Kidney epithelial cell (primary cell): ENCODE data around the gene GUCA2A. TPM values are rescaled to one million over a fixed set of nuclear protein-coding genes. Genes with fewer than 3 reads are reported as not detected.

Experiments
- DNase-seq: peaks from one replicate; pipeline ENCODE4 v3.0.0-alpha.2; 2010; ENCODE audit warnings: low read depth
- H3K27me3 ChIP-seq: 2 replicates; pipeline ENCODE4 v1.6.0; 2011; ENCODE audit warnings: low read length; ENCODE audit not compliant: control insufficient read depth, insufficient read depth
- H3K36me3 ChIP-seq: 2 replicates; pipeline ENCODE4 v1.5.1; 2011; ENCODE audit warnings: low read length; ENCODE audit not compliant: control insufficient read depth, insufficient read depth
- H3K4me3 ChIP-seq: 2 replicates; pipeline ENCODE4 v1.5.1; 2011; ENCODE audit warnings: low read depth, mild to moderate bottlenecking, control low read depth, low read length
- total RNA-seq: library from RNA; depleted of rRNA; stranded (reverse); fragments of >200 nt; gene quantifications from 2 replicates; pipeline ENCODE4 v1.2.3, GENCODE V29; 2015
- TF ChIP-seq, protein P1 (sequence below): IDR thresholded peaks from 2 replicates; pipeline ENCODE4 v1.5.1; 2011; ENCODE audit warnings: mild to moderate bottlenecking, moderate library complexity, low read length, control low read depth, inconsistent platforms; ENCODE audit not compliant: insufficient read depth, poor library complexity, severe bottlenecking

Gene GUCA2A
- total RNA-seq, 1 donor from 2014 or later: not detected

DNA sequence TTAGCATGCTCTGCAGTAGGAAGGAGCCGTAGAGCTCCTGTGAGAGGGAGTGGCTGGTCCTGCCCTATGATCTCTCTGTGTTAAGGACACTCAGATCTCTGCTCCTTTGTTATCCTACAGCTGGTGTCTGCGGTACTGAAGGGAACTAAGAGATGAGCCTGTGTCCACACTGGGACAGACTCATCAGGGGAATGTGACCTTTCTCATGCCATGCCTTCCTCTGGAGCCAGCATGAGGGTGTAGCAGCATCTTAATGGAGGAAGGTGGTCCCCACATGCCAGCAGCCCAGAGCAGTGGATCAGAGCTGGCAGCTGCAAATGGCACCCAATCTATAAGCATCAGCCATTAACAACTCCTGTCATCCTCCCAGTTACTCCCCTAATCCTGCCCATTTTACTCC lies 36.0 kb downstream of the GUCA2A start:
- DNase-seq: no peak
- peaks cover 5% of the 10 kb centered on the region for H3K27me3 ChIP-seq
- TF ChIP-seq, protein P1, sequence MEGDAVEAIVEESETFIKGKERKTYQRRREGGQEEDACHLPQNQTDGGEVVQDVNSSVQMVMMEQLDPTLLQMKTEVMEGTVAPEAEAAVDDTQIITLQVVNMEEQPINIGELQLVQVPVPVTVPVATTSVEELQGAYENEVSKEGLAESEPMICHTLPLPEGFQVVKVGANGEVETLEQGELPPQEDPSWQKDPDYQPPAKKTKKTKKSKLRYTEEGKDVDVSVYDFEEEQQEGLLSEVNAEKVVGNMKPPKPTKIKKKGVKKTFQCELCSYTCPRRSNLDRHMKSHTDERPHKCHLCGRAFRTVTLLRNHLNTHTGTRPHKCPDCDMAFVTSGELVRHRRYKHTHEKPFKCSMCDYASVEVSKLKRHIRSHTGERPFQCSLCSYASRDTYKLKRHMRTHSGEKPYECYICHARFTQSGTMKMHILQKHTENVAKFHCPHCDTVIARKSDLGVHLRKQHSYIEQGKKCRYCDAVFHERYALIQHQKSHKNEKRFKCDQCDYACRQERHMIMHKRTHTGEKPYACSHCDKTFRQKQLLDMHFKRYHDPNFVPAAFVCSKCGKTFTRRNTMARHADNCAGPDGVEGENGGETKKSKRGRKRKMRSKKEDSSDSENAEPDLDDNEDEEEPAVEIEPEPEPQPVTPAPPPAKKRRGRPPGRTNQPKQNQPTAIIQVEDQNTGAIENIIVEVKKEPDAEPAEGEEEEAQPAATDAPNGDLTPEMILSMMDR: no peak
- no peak overlapping the region for H3K4me3 ChIP-seq
- no peaks in the 10 kb centered on the region for H3K36me3 ChIP-seq

DNA sequence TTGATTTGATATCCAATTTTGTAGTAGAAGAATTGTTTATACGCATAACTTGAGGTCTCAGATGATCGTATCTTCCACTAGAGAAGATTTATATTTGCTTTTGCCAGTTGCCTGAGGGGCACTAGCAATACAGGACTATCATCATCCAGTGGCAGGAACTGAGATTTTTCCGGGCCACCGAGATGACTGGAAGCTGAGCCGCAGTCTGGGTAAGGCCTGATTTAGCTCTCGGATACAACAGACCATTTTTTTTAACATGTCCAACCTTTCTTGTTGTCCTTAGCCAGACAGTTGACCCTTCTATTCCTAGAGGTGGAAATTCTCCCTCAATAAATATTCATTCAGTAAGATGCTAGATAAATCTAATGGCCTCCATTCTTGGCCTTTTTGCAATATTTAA lies 36.8 kb downstream of the GUCA2A start:
- H3K27me3 ChIP-seq: peaks cover 5% of the 10 kb centered on the region
- H3K4me3 ChIP-seq: no peak overlapping the region
- no peak for DNase-seq
- H3K36me3 ChIP-seq: no peaks in the 10 kb centered on the region
- TF ChIP-seq, protein P1: no peak

DNA sequence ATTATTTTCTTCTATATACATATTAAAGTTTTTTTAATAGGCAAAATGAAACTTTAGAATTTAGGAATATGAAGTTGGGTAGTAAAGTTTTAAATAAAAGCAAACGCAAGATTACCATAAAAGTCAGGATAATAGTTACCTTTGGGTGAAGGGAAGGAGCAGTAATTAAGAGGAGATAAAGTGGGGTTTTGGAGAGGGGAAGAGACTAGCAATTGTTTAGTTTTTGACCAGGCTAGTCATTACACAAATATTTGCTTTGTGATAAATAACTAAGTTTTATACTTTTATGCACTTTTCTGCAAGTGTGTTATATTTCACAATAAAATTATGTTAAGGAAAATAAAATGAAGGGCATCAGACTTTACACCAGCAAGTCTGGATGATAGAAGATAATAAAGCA lies 39.0 kb downstream of the GUCA2A start:
- no peak for DNase-seq
- H3K36me3 ChIP-seq: no peaks in the 10 kb centered on the region
- peaks cover 5% of the 10 kb centered on the region for H3K27me3 ChIP-seq
- no peak overlapping the region for H3K4me3 ChIP-seq
- TF ChIP-seq, protein P1: no peak

DNA sequence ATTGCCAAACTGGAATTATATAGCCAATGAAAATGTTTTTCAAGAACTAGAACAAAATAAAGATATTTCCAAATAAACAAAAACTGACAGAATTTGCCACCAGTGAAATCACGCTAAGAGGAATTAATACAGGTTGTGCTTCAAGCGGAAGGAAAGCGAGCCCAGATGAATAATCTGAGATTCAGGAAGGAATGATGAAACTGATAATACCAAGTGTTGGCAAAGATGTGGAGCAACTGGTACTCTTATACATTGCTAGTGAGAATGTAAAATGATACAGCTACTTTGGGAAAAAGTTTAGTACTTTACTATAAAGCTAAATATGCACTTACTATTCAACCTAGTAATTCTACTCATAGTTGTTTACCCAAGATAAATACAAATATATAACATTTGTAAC lies 42.1 kb downstream of the GUCA2A start:
- Histone ChIP-seq H3K27me3 (no peaks in the 10 kb centered on the region), H3K36me3 (no peaks in the 10 kb centered on the region), H3K4me3 (no peak overlapping the region)
- no peak for DNase-seq
- TF ChIP-seq, protein P1: no peak

DNA sequence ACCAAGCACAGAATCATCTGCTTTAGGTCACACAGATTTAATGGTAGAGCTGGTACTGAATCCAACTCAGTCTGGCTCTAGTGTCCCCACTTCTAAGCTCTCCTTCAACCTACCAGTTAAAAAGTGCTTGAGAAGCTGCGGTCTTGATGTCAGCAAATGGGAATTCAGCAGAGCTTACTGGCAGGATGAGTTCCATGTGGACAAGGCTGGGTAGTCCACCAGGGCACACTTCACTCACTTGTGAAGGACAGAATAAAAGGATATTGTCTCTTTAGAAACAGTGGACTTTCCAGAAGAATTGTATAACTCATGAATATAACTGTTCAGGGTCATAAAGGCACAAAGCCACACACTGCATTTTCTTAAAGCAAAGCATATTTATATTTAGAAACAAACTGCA lies 46.4 kb downstream of the GUCA2A start:
- H3K4me3 ChIP-seq: no peak overlapping the region
- no peaks in the 10 kb centered on the region for H3K36me3 ChIP-seq
- no peaks in the 10 kb centered on the region for H3K27me3 ChIP-seq
- DNase-seq: no peak
- TF ChIP-seq, protein P1: no peak

DNA sequence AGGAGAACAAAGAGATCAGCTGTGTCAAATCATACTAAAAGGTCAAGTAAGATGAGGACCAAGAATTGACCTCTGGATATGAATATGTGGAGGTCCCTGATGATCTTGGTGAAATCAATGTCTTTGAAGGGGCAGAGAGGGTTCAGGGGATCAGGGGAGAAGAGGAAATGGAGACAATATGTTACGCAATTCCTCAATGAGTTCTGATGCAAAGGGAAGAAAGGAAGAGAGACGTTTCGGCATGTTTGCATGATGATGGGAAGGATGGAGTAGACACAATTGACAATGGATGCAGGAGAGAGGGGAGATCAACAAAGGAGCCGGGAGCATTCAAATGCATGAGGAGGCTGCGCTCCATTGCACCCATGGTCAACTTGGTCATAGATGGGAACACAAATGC lies 47.3 kb downstream of the GUCA2A start:
- no peak for DNase-seq
- no peak overlapping the region for H3K4me3 ChIP-seq
- TF ChIP-seq, protein P1: no peak
- H3K27me3 ChIP-seq: no peaks in the 10 kb centered on the region
- no peaks in the 10 kb centered on the region for H3K36me3 ChIP-seq
